ENCODE data around the gene ACOX2.
"Not testable (repeated sequence)": the region's sequence is repeated elsewhere in the genome, so short reads cannot be mapped to it uniquely, and the experiment has no call there.

Gene ACOX2

DNA sequence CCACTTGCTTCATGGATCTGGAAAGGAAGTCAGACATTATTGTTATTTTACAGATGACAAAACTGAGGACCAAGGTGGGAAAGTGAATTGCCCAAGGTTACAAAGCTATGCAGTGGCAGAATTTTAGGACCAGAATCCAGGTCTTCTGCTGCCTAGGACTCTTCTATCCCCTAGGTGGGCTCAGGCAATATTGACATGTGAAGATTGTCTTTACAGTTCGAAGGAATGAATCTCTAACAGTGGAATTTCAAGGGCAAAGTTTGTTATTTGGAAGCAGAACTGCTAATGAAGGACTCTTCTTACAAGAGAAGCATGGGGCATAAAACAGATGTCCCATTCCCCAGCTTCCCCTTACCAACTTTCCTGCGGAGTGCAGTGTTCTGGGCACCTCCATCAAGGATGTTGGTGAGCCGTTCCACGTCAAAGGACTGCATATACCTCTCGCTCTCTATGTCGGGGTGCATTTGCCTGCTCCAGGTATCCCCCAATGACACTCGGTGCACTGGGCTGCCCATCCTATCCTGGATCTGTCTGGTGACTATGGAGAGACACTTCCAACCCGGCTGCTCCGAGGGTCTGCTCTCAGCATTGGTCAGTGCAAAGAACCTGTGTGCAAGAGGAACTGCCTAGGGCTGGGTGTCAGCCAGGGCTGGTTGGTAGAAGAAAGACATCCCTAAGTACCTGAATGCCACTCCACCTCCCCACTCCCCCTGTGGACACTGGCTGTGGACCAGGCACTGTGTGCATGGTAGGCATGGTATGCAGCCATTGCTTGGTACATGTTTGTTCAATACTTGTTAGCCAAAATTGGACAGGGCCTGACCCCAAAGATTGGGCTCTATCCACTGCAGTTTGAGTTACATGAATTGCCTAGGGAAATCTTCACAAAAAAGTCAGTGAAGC is 2.1 kb downstream of the ACOX2 start:
- ATAC-seq, result no peak
- no peak for DNase-seq

DNA sequence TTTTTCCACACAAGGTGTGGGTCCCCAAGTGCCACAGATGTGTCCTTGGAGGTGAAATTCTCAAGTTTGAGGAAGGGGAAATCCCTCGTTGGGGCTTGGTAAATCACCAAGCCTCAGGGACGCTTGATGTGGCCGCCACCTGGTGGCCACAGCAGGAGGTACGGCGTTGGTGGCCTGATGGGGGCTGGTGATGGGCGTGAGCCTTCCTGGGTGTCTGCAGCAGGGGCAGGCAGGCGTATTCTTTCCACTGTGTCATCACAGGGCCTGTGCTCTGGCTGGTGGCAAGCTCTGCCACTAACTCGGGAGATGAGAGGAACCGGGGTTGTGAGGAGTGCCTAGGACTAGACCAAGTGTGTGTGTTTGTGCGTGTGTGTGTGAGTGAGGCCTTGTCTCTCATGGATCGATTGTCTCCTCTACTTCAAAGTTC is 4.2 kb downstream of the ACOX2 start:
- ATAC-seq (peak; percentile 99), DNase-seq (peak; percentile 84)

DNA sequence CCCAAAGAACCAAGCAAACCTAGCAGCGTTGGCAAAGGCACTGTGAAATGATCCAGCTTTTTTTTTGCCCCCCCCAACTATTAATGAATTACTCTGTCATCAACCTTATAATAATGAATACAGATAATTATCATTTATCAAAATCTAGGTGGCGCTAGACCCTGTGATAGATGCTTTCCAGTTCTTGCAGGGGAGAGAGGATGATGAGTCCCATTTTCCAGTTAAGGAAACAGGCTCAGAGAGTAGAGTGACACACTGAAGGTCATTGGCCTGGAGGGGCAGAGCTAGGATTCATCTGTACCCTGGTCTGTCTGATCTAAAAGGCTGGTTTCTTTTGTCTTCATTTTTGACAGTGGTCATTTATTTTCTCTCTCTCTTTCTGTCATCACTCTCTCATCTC is 5.0 kb downstream of the ACOX2 start:
- peak; percentile 40 for ATAC-seq
- DNase-seq, result no peak

DNA sequence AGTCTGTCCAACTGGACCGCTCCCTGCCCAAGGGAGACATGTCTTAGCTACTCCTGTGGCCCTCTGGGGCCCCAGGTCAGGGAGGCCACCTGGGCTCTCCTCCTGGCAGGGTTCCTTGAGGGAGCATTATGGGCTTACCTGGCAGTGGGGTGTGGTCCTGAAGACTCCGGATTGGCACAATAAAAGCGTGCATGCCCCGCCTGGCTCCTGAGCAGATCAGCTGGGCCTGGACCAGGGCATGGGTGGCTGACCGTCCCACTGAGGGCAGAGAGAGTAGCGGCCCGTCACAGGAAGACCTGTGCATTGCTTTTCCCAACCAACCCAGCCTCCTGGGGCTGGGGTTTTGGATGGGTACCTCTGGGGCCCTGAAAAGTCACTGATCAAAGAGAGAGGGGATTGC is 5.4 kb downstream of the ACOX2 start:
- no peak for ATAC-seq

DNA sequence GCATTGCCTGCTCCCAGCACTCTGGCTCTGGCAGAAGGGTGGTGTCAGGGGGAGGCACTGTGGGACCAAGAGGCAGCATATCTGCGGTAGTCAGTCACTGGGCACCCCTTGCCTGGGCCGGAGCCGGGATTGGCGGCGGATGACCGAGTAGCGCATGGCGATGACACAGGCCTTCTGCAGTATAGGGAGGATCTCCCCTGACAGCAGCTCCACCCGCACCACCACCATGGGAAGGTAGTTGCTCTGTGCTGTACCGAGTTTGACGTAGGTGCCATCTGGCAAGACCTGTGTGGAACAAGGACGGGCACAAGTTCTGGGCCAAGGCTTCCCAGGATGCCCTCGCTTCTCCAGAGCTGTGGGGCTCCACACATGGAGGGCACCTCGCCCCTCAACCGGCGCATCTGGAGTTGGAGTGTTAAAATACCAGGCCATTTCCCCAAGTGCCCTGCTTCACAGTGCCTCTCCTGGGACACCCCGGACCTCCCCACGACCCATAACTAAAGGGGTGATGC is 6.6 kb downstream of the ACOX2 start:
- ATAC-seq (no peak), DNase-seq (no peak)

More for the DNA sequence above, 5.4 kb downstream of the ACOX2 start:
- DNase-seq, result no peak

DNA sequence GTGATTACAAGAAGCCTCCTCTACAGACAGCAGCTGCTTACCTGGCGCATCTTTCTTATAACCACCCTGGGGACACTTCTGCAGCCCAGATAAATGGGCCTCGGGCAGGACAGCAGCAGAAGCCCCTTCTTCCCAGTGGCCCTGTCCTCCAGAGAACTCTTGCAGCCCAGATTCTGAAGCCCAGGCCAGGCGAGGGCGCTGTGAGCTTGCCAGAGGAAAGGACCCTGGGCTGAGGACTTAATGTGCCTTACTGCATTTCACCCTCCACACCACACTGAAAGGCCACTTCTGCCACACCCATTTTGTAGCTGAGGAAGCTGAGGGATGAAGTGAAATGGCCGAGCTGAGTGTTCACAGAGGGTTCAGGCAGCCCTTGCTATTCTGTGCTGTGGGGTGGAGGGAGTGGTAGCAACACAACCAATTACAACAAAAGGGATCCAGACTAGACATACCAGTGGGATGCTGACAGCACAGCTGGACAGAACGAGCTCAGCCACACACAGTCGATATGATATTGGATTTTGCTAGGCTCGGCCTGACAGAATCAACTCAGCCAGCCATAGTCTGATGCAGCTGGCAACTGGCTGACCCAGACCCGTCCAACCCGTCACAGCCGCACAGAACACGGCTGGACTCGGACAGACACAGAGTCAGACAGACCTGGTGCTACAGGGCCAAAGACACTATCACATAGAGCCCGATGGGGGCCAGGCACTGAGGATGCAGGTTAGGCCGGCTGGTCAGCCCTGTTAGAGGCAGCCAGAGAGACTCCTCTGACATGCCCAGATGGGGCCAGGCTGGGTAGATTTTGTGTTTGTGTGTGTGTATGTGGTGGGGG is 7.3 kb downstream of the ACOX2 start:
- ATAC-seq, result no peak
- no peak for DNase-seq

DNA sequence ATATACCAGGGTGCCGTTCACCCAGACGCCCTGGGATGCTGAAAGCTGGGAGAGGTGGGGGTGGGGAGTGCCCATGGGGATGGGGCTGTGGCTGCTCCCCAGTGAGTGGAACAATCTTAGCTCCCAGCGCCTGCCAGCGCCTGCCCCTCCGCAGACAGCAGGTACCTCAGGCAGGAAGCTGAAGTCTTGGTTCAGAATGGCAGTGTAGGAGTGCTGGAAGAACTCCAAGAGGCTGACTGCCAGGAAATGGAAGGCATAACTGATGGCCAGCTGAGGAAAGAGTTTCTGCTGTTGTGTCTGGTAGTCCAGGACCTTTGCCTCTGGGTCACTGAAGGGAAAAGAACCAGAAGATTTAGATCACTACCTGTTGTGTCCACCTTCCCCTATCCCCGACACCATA is 8.4 kb downstream of the ACOX2 start:
- no peak for DNase-seq

DNA sequence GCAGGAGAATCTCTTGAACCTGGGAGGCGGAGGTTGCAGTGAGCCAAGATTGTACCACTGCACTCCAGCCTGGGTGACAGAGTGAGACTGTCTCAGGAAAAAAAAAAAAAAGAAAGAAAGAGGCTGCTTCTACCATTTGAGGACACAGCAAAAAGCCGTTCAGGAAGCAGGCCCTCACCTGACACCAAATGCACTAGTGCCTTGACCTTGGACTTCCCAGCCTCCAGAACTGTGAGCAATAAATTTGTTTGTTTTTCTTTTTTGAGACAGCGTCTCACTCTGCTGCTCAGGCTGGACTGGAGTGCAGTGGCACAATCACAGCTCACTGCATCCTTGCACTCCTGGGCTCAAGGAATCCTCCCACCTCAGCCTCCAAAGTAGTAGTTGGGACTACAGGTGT is 9.6 kb downstream of the ACOX2 start:
- not testable (repeated sequence) for DNase-seq, ATAC-seq

More for the DNA sequence above, 8.4 kb downstream of the ACOX2 start:
- ATAC-seq, result no peak

DNA sequence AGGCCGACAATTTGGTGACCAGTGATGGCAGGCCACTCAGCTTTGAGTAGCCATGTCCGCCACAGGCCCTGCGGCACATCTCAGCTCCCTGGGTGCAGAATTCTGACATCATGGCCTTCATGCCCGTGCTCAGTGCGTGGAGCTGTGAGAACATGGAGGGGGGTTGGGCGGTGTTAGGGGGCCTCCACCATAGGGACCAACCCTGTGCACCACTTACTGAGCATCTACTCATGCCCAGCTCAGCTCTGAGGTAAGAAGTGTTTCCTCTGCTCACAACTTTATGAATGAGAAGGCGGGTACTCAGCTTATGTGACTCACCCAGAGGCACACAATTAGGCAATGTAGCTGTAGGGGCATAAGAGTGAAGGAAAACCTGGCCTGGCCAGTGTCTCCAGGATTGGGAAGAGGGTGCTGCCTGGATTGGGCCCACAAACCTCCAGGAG is 10.5 kb downstream of the ACOX2 start:
- ATAC-seq (no peak), DNase-seq (no peak)

DNA sequence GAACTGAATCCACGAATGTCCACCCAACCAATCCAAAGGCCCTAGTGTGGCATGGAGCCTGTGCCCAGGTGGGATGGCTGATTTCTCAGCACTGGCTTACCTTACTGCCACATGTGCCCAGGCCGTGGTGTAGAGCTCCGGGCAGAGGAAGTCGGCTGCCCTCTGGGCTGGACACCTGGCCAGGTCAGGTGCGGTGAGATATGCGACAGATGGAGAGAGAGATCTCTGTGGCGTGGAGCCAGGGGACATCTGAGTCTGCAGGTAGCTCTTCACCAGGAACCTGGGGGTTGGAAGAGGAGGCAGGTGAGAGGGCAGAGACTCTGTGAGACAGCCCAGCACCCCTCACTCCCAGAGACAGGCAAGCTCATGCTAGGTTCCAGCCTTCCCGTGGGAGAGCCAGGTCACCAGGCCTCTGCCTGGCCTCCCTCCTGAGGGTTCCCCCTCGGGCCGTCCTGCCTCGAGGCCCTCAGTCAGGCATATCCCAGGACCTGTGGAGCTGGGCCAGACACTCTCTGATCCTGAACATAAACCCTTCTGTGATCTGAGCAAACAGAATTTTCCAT is 12.6 kb downstream of the ACOX2 start:
- ATAC-seq (no peak), DNase-seq (no peak)

DNA sequence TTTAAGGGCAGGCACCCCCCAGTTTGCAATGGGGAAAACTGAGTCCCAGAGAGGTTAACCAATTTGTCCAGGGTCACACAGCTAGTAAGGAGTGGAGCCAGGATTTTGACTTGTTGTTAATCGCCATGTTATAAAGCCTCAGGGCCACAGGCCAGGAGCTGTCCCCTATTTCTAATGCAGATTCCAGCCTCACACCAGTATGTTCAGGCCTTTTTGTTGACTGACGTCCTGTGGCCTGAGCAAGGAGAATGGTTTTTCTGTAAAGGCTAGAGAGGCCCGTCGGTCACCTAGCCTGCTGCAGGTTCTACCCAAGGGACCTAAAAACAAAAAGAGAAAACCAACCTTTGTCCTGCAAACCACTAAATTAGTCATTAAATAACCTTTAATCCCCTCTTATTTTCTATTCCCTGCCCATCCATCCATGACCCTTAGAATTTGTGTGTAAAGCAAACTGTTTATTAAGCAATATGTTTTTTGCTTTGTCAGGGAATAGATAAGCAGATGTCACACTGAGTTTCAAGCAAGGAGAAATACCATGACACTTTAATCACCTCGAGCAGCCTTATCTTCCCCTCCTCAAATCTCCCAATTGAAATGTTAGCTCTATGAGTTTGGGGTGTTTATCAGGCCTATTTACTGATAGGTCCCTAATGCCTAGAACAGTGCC is 14.1 kb downstream of the ACOX2 start:
- no peak for ATAC-seq
- no peak for DNase-seq

DNA sequence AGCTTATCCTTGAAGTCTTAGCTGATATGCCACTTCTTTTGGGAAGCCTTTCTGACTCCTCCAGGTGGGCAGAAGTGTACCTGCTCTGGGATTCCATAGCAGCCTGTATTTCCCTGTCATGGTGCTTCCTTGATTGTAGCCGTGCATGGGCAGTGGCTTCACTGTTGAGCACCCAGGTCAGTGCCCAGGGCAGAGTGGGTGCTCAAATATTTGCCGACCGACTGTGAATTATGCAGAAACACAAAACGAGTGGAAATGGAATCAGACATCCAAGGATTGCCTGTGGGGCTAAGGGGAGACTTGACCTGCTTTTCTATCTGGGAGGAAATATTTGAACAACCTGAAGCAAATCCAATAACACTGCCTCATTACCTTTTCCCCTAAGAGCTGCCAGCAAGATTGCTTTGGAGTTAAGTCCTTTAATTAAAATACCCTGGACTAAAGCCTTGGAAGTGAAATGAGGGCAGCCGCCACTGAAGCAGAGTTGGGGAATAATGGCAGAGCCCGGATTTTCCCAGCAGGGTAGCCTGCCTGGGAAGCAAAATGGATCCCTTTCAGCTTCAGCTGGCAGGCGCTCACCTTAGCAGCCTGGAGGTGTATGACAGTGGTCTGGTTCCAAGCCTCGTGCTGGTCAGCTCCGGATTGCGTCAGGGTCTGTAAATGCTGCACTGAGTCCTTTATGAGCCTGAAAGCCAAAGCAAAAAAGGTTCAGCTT is 14.9 kb downstream of the ACOX2 start:
- ATAC-seq (no peak), DNase-seq (no peak)

DNA sequence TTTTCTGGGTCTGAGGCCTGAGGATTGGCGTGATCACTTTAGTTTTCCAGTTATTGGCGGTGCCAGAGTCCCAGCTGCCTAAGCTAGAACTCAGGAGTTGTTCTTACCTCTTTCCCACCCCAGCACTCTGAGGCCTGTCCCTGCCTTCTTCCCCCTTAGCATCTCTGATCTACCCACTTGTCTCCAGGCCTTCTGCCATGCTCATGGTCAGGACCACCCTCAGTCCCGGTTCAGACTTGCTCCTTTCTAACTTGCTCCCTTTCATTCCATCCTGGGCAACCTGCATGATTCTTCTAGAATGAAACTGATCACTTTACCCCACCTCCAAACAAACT is 15.7 kb downstream of the ACOX2 start:
- ATAC-seq, result no peak
- no peak for DNase-seq

DNA sequence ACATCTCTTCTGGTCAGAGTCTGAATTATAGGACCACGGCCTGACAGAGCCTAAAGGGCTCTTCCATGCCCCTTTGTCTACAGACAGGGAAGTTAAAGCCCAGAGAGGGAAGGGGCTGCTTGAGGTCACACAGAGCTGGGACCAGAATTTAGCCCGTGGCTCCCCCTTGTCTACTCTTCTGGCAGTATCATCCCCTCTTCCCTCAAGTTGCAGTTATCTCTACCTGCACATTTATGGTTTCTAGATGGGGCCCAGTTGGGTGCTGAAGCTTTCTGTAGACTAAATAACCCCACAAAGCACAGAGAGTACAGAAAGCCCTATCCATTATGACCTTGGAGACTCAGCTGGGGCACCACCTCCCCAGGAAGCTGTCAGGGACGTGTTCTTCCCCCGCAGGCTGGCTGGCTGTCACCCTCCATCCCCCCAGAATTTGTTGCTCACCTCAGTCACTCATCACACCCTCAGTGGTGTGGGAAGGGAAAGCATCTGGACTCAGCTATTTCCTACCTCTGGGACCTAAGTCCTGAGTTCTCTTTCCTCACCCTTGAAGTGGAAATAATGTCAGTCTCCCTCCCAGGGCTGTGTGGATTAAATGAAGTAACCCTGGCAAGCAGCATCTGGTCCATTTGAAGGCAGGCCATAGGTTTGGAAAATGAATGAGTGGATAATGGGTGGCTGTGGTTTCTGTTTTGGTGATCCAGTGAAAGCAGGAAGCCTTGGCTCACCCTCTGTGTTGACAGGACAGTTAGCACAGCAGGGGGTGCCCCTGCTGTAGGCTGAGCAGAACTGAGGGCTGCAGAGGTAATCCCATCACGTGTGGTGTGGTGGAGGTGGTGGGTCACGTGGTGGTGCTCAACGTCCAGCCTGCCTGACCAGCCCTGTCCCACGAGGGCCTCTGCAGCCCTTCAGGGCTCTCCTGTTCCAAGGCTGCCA is 16.3 kb downstream of the ACOX2 start:
- DNase-seq (no peak), ATAC-seq (peak; percentile 43)

DNA sequence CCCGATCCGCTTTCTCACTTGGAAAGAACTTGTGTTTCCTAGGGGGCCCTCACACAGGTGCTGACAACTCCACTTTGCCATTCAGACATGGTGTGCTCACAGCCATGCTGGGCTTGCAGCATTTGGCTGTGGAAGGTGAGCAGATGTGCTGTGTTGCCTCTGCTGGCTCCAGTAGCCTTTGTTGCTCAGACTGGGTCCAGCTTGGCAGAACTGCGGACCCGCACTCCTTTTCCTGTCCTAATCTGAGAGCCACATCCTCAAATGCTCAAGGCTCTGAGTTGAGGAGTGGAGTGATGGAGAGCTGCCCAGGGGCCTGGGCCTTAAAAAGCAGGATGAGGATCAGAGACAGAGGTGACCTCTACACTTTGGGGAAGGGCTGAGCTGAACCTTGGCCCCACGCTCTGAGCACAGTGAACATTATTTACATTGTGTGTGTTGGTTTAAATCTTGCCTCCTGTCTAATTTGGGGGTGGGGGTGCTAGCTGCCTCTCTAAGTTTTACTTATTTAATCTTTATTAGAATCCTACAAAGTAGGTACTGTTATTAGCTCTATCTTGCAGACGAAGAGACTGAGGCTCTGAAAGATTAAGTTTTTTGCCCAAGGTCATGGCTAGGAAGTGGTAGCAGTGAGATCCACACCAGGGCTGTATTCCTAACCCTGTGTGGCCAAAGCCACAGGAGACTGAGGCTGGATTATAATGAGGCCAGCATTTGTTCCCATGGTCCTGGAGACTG is 17.2 kb downstream of the ACOX2 start:
- DNase-seq, result no peak

DNA sequence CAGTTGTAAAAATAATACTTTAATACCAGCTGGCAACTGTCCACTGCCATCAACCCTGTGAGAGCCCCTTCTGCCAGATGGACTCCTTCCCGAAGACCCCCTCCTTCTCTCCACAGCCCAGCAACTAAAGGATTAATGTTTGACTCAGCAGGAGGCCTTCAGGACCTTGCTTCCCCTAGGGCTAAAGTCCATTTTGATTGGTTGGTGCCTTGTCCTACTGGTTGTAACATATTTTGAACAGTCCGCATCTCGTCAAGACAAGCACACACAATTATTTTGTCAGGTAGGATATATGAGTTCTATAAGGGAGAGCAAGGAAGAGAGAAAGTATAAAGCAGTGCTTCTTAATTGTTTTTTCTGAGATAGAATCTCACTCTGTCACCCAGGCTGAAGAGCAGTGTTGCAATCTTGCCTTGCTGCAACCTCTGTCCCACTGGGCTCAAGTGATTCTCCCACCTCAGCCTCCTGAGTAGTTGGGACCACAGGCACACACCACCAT is 18.6 kb downstream of the ACOX2 start:
- no peak for ATAC-seq

More for the DNA sequence above, 17.2 kb downstream of the ACOX2 start:
- ATAC-seq, result no peak

DNA sequence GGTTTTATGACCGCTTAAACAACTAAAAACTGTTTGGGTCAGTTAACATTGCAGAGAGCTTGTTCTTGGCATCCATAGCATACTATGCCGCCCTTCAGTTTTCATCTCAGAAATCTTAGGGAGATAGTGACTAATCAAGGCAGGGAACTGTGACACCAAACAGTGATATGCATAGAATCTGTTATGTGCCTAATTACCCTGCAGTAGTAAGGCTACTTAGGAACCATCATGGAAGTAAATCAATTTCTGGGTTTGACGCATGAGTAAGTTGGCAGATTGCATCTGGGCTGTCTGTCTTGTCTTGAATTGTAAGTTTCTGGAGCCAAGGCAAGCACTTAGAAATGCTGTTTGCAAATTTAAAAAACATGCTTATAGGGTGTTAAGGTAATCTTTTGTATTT is 22.6 kb downstream of the ACOX2 start:
- DNase-seq (no peak), ATAC-seq (no peak)

More for the DNA sequence above, 18.6 kb downstream of the ACOX2 start:
- DNase-seq, result no peak

DNA sequence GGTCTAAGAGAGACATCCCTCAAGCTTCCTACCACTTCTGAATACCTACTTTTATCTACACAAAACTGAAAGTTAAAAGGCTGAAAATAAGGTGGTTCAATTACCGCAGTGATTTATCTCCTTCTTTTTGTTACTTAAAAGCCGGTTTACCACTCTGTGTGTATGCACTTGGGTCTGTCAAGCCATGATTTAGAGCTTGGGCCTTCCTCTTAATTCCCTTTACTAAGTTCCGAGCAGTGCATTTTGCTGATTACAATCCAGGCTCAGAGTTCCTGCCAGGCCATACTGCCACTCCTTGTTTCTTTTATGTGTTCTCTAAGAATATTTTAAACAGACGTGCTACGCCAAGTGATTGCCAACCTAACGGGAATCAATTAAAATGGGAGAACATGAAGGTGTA is 28.6 kb downstream of the ACOX2 start:
- DNase-seq, result no peak
- ATAC-seq, result no peak

DNA sequence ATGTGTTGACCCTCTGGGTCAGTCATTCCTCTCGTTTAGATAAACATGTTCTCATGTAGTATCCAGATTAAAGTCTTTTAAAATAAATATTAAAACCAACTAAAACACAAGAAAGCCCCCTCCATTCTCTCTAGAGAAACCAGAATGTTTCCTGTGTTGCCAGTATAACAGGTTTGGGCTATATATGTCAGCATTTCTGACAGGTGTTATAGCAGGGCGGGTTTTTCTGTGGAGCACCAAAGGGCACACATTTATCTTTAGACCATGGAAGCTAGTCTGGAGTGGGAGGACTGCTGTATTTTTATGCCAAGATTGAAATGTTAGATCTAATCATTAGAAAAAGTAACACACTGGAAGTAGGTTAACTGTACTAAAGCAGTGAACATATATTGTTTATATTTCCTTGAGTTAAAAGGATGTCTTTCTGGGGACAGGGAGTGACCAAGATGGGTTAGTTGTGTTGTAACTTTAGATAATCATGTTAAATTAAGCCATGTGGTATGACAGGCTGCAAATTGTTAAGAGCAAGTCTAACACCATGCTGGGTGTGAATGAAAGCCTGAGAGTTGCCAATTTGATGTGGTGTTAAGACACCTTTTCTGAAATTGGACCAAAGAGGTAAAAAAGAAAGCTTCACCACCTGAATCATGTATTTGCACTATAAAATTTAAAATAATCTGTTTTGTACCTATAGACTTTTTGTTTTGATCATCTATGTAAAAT is 29.5 kb downstream of the ACOX2 start:
- no peak for ATAC-seq
- DNase-seq, result no peak
